ENCODE data around the gene LRRK1.

LRRK1 gene

GRCh38 chr15:101115786-101116680, 196.9 kb downstream of the LRRK1 start:
- ATAC-seq: peak; percentile 49
- no peaks in the 10 kb centered on the region for H3K9me3 Mint-ChIP-seq
- no peak for DNase-seq
- H3K27me3 Mint-ChIP-seq: no peaks in the 10 kb centered on the region
- no peak overlapping the region for H3K4me3 Mint-ChIP-seq
- no peaks in the 10 kb centered on the region for H3K36me3 Mint-ChIP-seq (ENCODE audit: low read depth)
- peak overlapping the region; percentile 59 for H3K27ac Mint-ChIP-seq
- H3K4me1 Mint-ChIP-seq: peaks cover 8% of the 10 kb centered on the region

- Mint-ChIP-seq H3K9me3 (no peaks in the 10 kb centered on the region), H3K4me3 (no peak overlapping the region), H3K27me3 (no peaks in the 10 kb centered on the region), H3K36me3 (ENCODE audit: low read depth) (no peaks in the 10 kb centered on the region), H3K27ac (no peak overlapping the region), H3K4me1 (peaks cover 8% of the 10 kb centered on the region)
- DNase-seq: no peak
- ATAC-seq: no peak
These were observed 197.5 kb downstream of the LRRK1 start for GRCh38 chr15:101116681-101116976.

GRCh38 chr15:101118116-101118515, 199.0 kb downstream of the LRRK1 start:
- no peaks in the 10 kb centered on the region for H3K36me3 Mint-ChIP-seq (ENCODE audit: low read depth)
- ATAC-seq (no peak), DNase-seq (no peak)
- no peak overlapping the region for H3K27ac Mint-ChIP-seq
- H3K27me3 Mint-ChIP-seq: no peaks in the 10 kb centered on the region
- H3K4me3 Mint-ChIP-seq: no peak overlapping the region
- peaks cover 20% of the 10 kb centered on the region for H3K4me1 Mint-ChIP-seq
- no peaks in the 10 kb centered on the region for H3K9me3 Mint-ChIP-seq

GRCh38 chr15:101118615-101119014, 199.5 kb downstream of the LRRK1 start:
- H3K27me3 Mint-ChIP-seq: no peaks in the 10 kb centered on the region
- H3K27ac Mint-ChIP-seq: no peak overlapping the region
- peaks cover 25% of the 10 kb centered on the region for H3K4me1 Mint-ChIP-seq
- no peaks in the 10 kb centered on the region for H3K36me3 Mint-ChIP-seq (ENCODE audit: low read depth)
- H3K9me3 Mint-ChIP-seq: no peaks in the 10 kb centered on the region
- DNase-seq (no peak), ATAC-seq (no peak)
- H3K4me3 Mint-ChIP-seq: no peak overlapping the region

GRCh38 chr15:101119181-101119580, 200.0 kb downstream of the LRRK1 start:
- DNase-seq (no peak), ATAC-seq (no peak)
- Mint-ChIP-seq H3K9me3 (no peaks in the 10 kb centered on the region), H3K27ac (no peak overlapping the region), H3K4me1 (peaks cover 31% of the 10 kb centered on the region), H3K4me3 (no peak overlapping the region), H3K36me3 (ENCODE audit: low read depth) (no peaks in the 10 kb centered on the region), H3K27me3 (no peaks in the 10 kb centered on the region)
